HG03521 (cell line): ENCODE measurements around the gene PCDHA1.
"Not testable (repeated sequence)": the region's sequence is repeated elsewhere in the genome, so short reads cannot be mapped to it uniquely, and the experiment has no call there.

Experiments
- ATAC-seq: cut with Tn5 transposase; IDR thresholded peaks from one replicate; pipeline ENCODE4 v1.9.1; 2021; ENCODE audit warnings: mild to moderate bottlenecking, moderate library complexity; ENCODE audit not compliant: unreplicated experiment

PCDHA1 gene

GRCh38 chr5:140785905-140786686 lies at the start of gene PCDHA1:
Gene PCDHA1, plus strand, starts transcription at chr5:140786140.
- ATAC-seq: no peak

GRCh38 chr5:140737486-140737885 lies 48.5 kb upstream of the PCDHA1 start:
- no peak for ATAC-seq

DNA sequence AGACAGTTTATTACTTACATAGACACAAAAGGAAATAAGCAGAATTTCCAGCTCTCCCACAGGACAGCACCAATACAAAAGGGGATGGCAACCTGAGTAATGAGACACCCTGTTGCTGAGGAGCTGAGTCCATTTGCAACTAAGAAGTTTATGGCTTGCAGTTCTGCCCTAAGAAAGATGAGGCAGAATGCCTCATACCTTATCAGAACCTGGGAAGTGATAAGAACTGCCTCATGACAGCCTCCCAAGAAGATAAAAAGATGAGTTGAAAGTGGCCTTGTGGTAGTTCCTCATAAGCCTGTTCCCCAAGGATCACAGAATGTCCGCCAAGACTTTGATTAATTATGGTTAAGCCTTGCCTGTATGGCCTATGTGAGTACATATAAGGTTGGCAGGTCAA lies 44.0 kb upstream of the PCDHA1 start:
- ATAC-seq: no peak

- no peak for ATAC-seq
These were observed 32.4 kb upstream of the PCDHA1 start for GRCh38 chr5:140753561-140753960.

DNA sequence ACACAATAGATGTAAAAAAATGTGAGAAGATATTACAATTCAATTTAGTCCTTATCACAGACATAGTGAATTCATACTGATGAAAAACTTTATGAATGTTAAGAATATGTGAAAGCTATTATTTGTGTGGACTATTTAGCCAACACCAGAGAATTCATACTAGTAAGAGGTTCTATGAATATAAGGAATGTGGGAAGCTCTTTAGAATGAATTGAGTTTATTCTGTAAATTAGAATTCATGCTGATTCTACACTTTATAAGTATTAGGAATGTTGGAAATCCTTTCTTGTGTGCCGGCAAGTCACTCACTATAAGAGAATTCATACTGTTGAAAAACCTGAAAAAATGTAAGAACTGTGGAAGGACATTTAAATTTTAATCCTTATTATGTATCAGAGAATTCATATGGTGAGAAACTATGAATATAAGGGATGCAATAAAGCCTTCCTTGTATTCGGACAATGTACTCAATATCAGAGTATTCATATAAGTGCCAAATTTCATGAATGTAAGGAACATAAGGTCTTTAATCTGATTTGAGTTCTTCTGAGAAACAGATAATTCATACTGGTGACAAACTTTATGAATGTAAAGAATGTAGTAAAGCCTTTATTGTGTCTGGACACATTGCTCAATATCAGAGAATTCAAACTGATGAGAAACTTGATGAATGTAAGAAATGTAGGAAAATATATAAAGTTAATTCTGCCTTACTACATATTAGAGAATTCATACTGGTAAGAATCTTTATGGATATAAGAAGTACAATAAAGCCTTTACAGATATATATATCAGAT lies 21.6 kb upstream of the PCDHA1 start:
- ATAC-seq: no peak

DNA sequence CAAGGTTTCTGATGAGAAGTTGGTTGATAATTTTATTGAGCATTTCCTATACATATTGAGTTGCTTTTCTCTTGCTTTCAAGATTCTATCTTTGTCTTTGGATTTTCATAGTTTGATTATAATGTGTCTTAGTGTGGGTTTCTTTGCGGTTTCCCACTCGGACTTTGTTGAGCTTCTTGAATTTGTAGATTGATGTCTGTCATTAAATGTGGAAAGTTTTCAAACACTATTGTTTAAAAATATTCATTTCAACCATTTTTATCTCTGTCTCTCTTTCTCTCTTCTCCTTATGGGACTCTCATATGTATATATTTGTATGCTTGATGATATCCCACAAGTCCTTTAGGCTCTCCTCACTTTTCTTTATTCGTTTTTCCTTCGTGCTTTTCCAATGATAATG lies 18.5 kb upstream of the PCDHA1 start:
- no peak for ATAC-seq

DNA sequence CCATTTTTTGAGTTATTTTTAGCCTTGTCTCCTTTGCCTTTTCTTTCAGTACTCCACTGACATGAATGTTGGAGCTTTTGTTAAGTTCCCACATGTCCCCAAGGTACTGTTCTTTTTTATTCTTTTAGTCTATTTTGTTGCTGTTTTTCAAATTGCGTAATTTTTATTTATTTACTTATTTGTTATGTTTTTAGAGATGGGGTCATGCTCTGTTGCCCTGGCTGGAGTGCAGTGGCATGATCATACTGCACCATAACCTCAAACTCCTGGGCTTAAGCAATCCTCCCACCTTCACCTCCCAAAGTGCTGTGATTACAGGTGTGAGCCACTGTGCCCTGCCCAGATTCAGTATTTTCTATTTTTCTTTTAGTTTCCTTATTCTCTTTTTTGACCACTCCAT lies 5.4 kb upstream of the PCDHA1 start:
- no peak for ATAC-seq

- not testable (repeated sequence) for ATAC-seq
These were observed 1.5 kb downstream of the PCDHA1 start for GRCh38 chr5:140787422-140787821.

GRCh38 chr5:140787849-140788504 lies 2.0 kb downstream of the PCDHA1 start:
- ATAC-seq: not testable (repeated sequence)

- no peak for ATAC-seq
These were observed 5.1 kb downstream of the PCDHA1 start for GRCh38 chr5:140791089-140791488.

DNA sequence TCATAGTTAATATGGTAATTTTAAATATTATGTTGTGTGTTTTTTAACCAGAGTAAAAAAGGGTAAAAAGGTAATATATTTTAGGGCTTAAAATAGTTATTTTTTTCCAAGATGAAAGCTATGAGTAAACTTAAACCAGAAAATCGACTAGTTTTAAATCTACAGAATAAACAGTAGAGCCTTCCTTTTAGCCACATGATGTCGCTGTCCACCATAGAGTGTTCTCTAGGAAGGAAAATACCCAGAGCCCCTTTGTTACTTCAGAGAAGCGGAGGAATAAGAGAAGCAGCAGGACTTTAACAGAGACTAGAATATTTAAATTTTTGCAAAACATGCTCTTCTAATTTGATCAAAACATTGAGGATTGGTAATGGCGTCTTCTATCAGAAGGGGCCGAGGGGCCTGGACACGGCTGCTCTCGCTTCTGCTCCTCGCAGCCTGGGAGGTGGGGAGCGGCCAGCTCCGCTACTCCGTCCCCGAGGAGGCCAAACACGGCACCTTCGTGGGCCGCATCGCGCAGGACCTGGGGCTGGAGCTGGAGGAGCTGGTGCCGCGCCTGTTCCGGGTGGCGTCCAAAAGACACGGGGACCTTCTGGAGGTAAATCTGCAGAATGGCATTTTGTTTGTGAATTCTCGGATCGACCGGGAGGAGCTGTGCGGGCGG lies 8.8 kb downstream of the PCDHA1 start, which contains the start of gene PCDHA2:
Gene PCDHA2 (plus strand): TSS at position 258 of the 664 bp plus-strand sequence.
- no peak for ATAC-seq

DNA sequence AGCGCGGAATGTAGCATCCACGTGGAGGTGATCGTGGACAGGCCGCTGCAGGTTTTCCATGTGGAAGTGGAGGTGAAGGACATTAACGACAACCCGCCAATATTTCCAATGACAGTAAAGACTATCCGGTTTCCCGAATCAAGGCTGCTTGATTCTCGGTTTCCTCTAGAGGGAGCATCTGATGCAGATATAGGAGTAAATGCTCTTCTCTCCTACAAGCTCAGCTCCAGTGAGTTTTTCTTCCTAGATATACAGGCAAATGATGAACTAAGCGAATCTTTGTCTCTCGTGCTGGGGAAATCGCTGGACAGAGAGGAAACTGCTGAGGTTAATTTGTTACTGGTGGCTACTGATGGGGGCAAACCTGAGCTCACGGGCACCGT lies 9.3 kb downstream of the PCDHA1 start:
- no peak for ATAC-seq

- not testable (repeated sequence) for ATAC-seq
These were observed 10.3 kb downstream of the PCDHA1 start for GRCh38 chr5:140796072-140796717.

- no peak for ATAC-seq
These were observed 10.8 kb downstream of the PCDHA1 start for GRCh38 chr5:140796718-140797095.

DNA sequence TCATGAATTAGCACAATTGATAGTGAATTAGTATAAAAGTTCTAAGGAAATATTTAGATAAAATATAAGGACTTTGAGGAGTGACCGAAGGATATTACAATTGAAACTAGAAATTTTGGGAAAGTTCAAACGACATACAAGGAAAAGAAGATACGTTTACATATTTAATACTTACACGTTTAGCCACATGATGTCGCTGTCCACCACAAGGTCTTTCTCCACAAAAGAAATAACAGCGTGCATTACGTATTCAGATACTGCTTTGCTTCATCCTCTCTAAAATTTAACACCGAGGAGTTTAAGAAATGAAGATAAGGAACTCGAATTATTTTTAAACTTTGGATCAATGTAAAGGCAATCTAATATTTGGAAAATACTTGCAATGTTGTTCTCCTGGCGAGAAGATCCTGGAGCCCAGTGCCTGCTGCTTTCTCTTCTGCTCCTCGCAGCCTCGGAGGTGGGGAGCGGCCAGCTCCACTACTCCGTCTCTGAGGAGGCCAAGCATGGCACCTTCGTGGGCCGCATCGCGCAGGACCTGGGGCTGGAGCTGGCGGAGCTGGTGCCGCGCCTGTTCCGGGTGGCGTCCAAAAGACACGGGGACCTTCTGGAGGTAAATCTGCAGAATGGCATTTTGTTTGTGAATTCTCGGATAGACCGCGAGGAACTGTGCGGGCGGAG lies 15.0 kb downstream of the PCDHA1 start, which contains the start of gene PCDHA3:
Gene PCDHA3 (plus strand): TSS at position 242 of the 678 bp plus-strand sequence.
- ATAC-seq: no peak

DNA sequence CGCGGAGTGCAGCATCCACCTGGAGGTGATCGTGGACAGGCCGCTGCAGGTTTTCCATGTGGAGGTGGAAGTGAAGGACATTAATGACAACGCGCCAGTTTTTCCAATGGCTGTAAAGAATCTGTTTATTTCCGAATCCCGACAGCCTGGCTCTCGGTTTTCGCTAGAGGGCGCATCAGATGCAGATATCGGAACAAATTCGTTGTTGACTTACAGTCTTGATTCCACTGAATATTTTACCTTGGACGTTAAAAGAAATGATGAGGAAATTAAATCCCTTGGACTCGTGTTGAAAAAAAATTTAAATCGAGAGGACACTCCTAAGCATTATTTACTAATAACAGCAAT lies 15.5 kb downstream of the PCDHA1 start:
- no peak for ATAC-seq

DNA sequence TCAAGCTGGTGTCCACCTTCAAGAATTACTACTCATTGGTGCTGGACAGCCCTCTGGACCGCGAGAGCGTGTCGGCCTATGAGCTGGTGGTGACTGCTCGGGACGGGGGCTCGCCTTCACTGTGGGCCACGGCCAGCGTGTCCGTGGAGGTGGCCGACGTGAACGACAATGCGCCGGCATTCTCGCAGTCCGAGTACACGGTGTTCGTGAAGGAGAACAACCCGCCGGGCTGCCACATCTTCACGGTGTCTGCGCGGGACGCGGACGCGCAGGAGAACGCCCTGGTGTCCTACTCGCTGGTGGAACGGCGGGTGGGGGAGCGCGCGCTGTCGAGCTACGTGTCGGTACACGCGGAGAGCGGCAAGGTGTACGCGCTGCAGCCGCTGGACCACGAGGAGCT lies 16.4 kb downstream of the PCDHA1 start:
- ATAC-seq: not testable (repeated sequence)

DNA sequence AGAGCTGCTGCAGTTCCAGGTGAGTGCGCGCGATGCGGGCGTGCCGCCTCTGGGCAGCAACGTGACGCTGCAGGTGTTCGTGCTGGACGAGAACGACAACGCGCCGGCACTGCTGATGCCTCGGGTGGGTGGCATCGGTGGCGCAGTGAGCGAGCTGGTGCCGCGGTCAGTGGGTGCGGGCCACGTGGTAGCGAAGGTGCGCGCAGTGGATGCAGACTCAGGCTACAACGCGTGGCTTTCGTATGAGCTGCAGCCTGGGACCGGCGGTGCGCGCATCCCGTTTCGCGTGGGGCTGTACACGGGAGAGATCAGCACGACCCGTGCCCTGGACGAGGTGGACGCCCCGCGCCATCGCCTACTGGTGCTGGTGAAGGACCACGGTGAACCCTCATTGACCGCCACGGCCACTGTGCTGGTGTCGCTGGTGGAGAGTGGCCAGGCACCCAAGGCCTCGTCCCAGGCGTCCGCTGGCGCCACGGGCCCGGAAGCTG lies 16.9 kb downstream of the PCDHA1 start:
- ATAC-seq: no peak

DNA sequence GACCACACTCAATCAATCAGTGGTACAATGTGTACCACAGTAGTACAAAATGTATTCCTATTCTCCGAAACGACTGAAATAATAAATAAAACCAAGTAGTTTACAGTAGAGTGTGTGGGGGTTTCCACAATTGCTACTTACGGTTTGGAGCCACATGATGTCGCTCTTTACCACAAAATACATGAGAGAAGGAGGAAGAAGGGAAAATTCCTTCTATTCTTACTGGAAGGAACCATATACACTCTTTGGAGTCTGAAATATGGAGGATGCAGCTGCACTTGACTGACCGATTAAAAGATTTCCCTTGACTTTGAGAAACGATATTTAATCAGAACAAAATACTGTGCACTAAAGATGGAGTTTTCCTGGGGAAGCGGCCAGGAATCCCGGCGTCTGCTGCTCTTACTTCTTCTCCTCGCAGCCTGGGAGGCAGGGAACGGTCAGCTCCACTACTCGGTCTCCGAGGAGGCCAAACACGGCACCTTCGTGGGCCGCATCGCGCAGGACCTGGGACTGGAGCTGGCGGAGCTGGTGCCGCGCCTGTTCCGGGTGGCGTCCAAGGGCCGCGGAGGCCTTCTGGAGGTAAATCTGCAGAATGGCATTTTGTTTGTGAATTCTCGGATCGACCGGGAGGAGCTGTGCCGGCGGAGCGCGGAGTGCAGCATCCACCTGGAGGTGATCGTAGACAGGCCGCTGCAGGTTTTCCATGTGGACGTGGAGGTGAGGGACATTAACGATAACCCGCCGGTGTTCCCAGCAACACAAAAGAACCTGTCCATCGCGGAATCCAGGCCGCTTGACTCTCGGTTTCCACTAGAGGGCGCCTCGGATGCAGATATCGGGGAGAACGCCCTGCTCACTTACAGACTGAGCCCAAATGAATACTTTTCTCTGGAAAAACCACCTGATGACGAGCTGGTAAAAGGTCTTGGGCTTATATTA lies 21.2 kb downstream of the PCDHA1 start, which contains the start of gene PCDHA4:
Gene PCDHA4 (plus strand): TSS at position 235 of the 942 bp plus-strand sequence.
- ATAC-seq: no peak
